Stimulated activated CD8-positive, alpha-beta memory T cell treated with anti-CD3 and anti-CD28 coated beads, Interleukin-12 subunit alpha, Interleukin-12 subunit beta, amount 100 ng/mL, for 1 hour (primary cell): ENCODE measurements around the gene KCTD4.
"Not testable (repeated sequence)": the region's sequence is repeated elsewhere in the genome, so short reads cannot be mapped to it uniquely, and the experiment has no call there.

ENCODE experiments used
- DNase-seq: peaks from one replicate; pipeline ENCODE4 v3.0.0-alpha.2; 2020; ENCODE audit warnings: low read depth

The KCTD4 gene

GRCh38 chr13:45215392-45216077, 14.7 kb upstream of the KCTD4 start:
- DNase-seq, result no peak

DNA sequence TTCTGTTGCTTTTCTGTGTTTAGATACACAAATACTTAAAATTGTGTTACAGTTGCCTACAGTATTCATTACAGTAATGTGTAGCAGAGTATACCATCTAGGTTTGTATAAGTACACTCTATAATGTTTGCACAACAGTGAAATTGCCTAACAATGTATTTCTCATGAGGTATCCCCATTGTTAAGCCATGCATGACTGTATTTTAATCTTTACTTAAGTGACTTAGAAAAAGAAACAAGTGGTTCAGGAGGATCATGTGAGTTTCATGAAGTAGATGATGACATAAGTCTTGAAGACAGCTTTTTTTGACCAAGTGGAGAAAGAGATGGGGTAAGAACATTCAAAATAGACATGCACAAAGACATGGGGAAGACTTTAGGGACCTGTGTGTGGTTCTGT, 8.4 kb upstream of the KCTD4 start:
- no peak for DNase-seq

- no peak for DNase-seq
These were observed 7.3 kb upstream of the KCTD4 start for GRCh38 chr13:45208132-45208531.

DNA sequence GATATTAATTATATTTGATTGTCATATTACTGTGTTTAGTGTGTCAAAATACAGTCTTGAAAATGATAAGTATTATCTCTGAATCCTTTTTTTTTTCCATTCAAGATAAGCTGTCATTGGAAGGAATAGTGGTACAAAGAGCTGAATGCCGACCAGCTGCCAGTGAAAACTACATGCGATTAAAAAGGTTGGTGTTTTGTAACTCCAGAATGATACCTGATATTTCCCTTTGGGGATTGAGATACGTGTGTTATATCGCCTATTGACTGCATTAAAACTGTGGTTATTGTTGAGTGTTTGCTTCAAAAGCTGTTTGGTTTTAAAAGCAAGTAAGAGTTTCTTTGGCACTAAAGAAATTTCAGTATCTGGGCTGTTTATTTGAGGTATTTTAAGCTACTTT, 6.5 kb upstream of the KCTD4 start:
- no peak for DNase-seq

DNA sequence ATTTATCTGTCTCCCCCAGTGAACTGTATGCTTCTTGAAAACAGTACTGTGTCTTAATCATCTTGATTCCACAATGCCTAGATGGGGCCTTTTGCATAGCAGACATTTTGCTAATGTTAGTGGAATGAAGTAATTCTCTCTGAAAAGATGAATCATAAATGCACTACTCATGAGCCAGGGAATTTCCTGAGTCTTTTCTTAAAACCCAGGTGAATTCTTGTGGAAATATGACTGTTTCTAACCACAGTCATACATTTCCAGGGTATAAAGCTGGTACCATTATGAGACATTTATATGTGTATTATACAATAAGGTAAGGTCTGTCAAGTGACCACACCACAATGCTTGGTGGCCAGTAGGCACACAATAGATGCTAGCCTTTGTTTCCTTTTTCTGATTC, 5.5 kb upstream of the KCTD4 start:
- no peak for DNase-seq

GRCh38 chr13:45205124-45205523, 4.3 kb upstream of the KCTD4 start:
- no peak for DNase-seq

DNA sequence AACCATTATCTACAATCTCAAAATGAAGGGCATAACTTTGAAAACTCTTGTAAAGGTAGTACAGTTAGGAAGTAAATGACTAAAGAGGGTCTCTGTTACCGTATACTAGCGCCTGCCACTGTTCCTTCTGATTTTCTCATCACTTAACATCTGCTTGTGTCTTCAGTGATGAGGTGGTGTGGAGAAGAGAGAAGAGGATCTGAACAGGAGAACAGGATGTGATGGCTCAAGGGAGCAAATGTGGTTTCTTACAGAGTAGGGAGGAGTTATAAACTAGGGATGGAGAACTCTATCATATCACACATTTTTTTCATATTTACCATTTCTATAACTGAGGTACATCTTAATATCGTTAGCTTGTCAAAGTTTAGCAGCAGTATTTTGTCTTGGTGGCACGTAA, 1.1 kb downstream of the KCTD4 start:
- DNase-seq, result no peak

DNA sequence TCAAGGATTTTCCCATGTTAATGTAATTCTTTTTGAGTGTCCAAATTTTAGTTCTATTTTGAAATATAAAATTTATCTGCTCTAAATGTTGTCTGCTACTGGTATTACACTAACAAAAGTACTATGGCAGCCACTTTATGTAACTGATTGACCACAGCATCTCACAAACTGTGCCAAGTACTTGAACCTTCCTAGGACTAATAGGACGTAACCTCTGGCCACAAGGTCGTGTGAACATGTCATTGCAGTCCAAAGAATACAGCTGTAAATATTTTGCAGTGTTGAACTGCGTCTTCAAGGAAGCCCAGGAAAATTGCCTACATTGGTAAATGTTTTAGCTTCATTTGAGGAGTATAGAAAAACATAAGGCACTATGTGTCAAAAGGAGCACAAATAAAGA, 1.9 kb downstream of the KCTD4 start:
- no peak for DNase-seq

DNA sequence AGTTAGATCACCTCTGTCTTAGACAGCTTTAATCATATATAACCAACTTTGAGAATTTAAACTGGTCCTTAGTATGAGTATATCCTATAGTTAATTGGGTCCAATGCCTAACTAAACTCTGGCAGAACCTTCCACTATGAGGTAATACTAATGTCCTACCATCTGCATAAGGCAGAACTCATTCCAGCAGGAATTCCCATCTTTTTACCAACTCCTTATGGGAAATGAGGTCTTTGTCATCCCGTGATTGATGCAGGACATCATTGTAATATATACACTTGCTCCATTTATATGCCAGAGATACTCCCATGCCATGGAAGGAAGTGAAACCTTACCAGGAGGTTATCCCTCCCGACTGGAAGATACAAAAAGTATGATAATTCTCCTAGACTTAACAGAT, 2.8 kb downstream of the KCTD4 start:
- DNase-seq, result no peak

GRCh38 chr13:45196622-45197021, 4.2 kb downstream of the KCTD4 start:
- no peak for DNase-seq

DNA sequence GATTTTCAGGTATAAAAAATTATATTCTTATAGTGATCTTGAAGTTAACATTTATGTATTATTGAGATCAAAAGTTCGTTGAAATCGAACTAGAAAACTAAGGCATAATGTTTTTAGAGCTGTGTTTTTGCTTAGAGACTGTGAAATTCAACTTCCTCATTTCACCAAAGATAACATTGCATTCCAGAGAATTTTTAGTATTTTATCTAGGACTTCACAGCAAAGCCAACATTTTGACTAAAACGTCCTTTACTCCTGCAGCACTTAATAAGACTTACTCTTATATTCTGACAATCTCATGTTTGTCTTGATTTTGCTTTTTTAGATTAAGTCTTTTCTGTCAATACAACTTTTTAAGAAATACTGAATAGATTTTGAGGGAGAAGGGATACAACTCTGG, 4.7 kb downstream of the KCTD4 start:
- DNase-seq, result no peak

DNA sequence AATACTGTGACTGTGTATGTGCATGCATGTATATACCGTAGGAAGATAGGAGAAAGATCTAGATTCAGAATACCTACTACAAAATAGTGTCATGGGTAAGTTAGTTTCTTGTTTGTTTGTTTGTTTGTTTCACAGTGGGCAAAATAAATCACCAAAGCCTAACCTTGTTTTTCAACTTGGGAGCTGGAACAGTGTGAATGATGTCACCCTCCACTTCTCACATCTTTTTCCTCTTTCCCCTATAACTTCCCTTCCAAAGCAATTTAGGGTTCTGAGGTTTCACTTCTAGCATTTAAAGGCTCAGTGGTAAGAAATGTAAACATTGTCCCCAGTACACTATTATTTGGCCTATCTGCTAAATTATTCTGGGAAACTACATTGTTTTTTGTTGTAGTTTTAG, 5.4 kb downstream of the KCTD4 start:
- no peak for DNase-seq

DNA sequence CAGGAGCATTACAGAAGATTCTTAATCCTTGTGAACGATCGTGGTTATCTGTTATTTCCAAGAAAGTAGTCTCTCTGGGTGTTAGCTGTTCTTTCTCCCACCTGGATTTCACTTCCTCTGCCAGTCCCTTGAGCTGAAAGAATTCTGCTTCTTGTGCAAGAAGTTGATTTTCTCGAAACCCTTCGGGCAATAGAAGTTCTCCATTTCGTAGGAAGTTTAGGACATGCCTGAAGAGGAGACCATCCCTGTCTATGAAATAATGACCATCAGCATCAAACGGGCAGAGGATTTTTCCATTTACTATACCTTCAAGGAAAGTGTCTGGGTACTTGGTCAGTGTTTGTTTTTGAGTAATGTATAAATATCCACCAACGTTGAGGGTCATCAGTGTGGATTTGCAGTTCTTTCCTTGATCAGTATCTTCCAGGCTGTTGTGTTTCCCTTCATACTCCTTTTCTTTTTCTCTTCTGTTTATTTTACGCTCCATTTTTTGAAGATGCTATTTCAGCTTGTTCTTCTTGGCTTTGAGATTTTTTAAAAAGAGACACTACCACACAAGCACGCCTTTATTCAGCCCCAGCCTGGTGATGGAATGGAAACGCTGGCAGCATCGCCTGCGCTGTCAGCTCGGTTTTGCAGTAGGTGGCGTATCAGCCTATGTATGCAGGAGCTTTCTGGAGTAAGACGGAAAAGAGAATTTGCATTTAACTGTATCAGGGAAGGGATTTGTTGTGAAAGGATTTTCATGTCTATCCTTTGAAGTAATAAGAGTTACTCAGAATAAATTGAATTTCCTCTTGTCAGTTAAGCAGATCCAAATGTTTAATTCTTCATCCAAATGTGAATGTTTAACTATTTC, 6.5 kb downstream of the KCTD4 start:
- no peak for DNase-seq

GRCh38 chr13:45191874-45192273, 9.0 kb downstream of the KCTD4 start:
- no peak for DNase-seq

GRCh38 chr13:45189511-45189910, 11.3 kb downstream of the KCTD4 start:
- not testable (repeated sequence) for DNase-seq

DNA sequence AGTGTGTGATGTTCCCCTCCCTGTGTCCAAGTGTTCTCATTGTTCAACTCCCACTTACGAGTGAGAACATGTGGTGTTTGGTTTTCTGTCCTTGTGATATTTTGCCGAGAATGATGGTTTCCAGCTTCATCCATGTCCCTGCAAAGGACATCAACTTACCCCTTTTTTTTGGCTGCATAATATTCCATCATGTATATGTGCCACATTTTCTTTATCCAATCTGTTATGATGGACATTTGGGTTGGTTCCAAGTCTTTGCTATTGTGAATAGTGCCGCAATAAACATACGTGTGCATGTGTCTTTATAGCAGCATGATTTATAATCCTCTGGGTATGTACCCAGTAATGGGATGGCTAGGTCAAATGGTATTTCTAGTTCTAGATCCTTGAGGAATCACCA, 11.8 kb downstream of the KCTD4 start:
- not testable (repeated sequence) for DNase-seq

DNA sequence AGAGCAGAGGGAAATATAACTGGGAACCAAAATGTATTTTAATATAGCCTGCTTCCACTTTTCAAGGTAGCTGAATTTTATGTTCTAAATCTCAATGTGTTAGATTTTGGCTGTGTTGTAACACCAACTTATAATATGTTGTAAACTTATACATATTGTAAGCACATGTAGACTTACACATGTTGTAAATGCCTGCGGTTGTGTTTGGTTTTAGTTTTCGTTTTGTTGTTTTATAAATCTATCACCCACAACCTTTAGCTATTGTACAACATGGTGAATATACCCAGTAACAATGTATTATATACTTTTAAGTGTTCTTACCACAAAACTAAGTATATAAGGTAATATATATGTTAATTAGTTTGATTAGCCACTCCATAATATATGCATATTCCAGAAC, 15.6 kb downstream of the KCTD4 start:
- no peak for DNase-seq

DNA sequence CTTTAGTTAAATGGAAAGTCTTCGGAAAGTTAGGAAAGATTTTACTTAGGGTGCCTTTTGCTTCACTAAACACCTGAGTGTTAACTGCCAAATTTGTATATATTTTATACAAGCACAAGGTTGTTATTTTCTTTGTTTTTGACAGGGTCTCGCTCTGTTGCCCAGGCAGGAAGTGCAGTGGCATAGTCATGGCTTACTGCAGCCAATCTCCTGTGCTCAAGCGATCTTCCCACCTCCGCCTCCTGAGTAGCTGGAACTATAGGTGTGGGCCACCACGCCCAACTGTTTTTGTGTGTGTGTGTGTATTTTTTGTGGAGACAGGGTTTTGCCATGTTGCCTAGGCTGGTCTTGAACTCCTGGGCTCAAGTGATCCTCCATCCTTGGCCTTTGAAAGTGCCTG, 16.2 kb downstream of the KCTD4 start:
- DNase-seq, result no peak

DNA sequence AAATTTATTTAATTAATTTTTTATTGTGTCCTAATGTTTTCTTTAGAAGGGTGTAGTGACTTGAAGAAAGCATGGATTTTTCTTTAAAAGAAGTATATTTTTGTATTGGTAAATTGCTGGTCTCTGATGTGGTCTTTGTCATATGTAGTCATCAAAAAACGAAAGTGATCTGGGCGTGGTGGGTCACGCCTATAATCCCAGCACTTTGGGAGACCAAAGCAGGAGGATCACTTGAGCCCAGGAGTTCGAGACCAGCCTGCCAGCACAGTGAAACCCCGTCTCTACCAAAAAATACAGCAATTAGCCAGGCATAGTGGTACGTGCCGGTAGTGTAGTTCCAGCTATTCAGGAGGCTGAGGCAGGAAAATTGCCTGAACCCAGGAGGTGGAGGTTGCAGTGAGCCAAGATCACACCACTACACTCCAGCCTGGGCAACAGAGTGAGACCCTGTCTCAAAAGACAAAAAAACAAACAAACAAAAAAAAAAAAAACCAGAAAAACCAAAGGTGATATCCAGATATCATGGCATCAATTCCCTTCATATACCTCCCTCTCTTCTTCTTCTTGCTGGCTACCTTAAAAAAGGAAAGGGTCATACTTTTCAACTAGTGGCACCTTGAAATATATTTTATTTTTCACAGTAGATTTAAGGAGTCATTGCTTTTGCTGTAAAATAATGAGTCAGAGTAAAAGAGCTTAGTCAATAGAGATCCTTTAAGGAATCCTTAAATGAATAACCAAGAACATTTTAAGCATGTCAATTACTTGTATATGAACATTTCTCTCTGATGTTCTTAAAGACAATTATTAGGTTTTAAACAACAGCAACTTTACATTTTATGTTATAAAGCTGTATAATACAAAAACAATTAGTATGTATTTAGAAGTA, 19.9 kb downstream of the KCTD4 start:
- DNase-seq, result no peak

- no peak for DNase-seq
These were observed 20.5 kb downstream of the KCTD4 start for GRCh38 chr13:45180303-45180702.

DNA sequence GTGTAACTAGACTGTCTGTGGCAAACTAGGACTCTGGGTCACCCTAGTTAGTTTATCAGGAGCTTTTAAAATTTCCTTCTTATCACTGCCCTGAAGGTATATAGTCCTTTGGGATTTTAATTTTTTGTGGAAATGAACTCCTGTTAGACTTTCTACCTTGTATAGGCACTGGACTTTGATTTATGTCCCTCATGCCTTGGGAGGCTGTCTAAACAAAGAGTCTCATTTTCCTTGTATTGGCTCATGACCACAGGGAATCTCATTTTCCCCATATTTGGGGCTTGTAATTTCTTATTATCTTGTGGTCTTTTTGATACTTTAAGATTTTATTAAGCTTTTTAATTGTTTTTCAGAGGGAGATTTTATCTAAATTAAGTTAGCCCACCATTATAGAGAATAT, 21.4 kb downstream of the KCTD4 start:
- no peak for DNase-seq

DNA sequence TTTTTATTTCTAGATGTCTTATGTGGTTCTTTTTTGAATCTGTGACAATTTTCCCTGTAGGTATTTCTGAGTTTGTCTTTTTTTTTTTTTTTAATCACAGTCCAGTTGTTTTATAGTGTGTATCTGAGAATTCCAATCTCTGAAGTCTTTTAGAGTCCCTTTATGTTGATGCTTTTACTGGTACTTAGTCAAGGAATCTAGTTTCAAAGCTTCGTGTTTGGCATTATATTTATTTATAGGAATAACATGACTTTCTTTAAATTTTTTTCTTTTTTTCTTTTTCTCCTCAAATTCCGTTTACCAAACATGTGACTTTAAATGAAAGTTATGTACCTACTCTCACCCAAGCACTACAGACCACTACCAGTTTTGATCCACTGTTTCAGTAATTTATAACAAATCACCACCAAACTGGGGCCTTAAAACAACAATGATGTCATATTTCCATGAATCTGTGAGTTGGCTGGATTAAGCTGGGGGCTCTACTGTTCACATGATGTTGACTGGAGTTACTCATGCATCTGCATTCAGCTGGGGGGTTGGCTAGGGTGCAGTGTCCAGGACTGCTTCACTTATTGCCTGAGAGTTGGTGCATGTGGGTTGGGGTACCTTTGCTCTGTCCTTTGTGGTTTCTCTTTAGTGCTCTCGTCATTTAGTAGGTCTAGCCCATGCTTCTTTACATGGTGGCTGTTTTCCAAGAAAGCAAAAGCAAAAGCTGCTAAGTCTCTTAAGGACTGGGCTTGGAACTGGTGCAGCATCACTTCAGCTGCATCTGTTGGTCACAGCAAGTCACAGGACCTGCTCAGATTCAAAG, 22.3 kb downstream of the KCTD4 start:
- DNase-seq, result no peak
